Smooth muscle cell of the brain vasculature (primary cell): ENCODE results near the gene BCAR3.

Source experiments
- DNase-seq: peaks from one replicate; pipeline ENCODE4 v3.0.0-alpha.2; 2012; ENCODE audit warnings: low read depth, low spot score

BCAR3 gene

DNA sequence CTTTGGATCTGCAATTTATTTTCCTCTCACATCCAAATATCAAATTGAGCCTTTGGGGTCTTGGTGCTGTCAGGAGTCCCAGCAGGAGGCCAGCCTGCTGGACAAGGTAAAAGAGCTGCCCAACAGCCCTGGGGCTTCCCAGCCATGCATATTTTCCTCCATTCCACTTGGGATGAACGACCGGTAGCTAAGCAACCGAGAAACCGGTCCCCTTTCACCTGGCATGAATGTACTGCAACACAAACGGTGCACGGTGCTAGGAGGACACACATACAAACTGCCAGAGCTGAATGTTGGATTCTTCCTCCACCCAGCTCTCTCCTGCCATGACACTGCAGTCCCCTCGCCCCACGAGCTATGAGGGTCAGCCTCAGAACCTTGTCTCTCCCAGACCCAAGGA lies 42.7 kb downstream of the BCAR3 start:
- DNase-seq = no peak

DNA sequence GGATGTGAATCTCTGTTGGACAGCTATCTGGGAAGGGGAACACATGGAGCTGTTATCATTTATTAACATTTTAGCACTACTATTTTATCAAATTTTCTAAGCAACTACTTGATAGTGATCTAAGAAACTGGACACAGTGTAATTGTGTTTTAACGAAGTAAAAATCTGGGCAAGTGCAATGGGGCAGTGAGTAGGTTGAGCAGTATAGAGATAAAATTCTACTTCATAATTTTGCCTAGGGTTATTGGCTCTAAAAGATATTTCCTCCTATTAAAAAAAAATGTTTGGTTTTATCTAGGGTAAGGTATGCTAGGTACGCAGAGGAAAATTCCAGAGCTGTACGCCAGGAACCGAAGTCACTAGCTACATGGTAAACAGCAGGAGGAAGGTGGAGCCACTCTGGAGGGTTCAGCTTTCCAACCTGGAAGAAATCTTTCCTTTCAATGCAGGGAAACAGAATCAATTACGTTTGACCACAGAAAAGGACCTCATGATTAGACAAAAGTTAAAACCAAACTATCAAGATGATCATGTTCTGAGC lies 43.3 kb downstream of the BCAR3 start:
- no peak for DNase-seq

- DNase-seq = no peak
Observed at GRCh38 chr1:93636712-93637111, 44.9 kb downstream of the BCAR3 start.

DNA sequence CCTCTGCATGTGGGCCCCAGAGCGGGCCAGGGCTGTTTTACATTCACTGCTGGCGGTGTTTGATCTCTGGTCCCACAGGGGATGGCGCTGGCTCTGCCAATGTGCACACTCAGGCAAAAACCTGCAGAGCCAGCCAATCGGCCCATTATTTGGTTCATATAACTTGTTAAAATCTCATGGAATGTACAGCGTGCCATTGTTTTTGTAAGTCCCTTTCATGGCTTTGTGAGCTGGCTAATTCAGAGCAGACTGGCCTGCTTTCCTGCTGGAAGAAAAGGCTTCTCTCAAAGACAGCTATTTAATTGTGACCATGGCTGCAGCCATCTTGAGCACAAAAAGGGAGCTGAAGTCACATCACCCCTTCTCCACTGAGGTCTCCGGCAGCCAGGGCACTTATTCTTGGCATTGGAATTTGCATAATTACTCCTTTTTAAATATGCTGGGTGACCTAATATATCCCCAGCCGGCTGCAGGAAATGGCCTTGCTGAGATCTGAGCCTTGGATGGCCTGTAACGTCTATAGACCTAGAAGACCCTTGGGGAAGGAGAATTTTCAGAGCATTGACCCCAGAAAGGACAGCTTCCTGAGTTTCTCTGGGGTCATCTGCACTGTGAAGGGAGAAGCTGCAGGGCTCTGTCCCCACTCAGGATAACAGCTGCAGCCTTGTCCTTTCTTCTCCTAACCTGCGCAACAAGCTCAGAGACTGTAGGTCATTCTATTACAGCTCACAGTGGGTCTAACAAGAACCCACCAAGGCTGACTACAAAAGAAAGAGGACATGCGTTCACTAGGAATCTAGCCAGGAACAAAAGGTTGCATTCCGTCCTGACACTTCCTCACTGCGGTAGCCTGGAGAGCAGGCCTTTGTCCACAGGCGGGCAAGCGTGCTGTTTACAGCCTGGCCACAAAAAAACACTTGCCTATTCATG lies 45.8 kb downstream of the BCAR3 start:
- peak; percentile 62 for DNase-seq

- no peak for DNase-seq
Observed at GRCh38 chr1:93633313-93633712, 48.3 kb downstream of the BCAR3 start.

- no peak for DNase-seq
Observed at GRCh38 chr1:93631626-93632365, 49.8 kb downstream of the BCAR3 start.

GRCh38 chr1:93630168-93630567 lies 51.5 kb downstream of the BCAR3 start:
- DNase-seq = no peak

DNA sequence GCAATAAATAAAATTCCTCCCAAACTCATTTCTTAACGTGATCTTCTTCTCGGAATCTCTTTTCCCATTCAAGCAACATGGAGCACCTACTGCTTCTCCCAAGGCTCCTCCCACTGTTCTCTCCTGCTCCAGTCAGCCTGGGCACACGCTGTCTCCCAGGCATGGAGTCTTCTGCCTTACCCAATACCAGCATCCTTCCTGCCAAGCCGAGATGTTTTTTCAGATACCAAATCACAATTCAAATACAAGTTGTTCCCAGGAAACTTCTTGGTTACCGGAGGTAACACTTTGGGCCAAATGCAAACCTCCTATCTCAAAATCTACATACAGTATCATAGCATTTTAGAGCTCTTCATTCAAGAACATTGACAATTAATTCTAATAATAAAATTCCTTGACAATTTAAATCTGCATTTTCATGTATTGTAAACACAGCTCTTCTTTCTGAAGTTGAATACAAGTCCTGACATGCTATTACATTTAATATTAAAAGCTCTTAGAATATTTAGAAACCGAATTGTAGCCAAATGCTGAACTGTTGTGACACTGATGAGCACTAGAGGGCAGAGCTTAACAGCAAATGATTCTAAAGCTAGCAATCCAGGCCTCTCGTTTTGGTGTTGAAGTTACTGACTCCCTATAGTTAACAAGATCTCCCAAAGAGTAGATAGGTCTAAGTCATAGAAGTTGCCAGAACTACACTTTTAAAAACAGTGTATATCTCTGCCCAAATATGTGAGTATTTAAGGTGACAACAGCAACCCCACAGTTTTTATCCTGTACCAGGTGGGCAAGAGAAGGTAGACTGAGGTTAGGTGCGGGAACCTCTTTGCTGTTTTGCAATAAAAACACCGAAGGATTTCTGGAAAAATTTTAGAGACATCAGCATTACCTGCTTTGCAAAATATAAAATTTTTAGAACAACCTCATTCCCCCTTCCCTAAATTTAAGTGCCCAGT lies 52.3 kb downstream of the BCAR3 start:
- peak; percentile 72 for DNase-seq

- no peak for DNase-seq
Observed at GRCh38 chr1:93628681-93629080, 53.0 kb downstream of the BCAR3 start.

DNA sequence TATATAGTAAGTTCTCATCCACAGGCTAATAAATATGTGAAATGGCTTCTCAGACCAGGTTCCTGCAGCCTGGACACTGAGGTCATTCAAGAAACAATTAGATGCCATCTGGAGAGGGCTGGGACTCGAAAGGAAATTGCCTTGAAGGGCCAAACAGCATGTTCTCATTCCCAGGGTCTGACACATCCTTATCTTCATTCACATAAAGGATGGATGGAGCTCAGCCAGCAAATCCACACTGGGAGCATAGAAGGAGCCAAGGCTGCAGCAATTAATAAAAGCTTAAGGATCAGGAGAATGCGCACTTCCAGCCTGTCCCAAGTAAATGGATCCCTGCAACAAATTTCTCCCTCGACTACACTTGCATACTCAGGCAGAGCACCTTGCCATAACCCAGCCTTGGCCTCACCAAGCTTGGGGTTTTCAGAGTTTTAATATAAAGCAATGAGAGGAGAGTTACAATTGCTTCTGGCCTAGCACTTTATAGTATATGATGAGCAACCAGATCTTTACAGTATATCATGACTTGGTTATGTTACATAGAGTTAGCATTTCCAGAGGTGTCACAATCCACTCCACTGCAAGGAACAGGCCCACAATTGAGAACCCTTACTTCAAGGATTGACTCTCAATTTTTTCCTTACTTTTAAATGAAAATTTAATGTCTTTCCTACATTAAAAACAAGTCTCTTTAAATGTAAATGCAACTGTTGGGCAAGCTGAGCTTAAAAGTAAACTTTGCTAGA lies 55.9 kb downstream of the BCAR3 start:
- no peak for DNase-seq

DNA sequence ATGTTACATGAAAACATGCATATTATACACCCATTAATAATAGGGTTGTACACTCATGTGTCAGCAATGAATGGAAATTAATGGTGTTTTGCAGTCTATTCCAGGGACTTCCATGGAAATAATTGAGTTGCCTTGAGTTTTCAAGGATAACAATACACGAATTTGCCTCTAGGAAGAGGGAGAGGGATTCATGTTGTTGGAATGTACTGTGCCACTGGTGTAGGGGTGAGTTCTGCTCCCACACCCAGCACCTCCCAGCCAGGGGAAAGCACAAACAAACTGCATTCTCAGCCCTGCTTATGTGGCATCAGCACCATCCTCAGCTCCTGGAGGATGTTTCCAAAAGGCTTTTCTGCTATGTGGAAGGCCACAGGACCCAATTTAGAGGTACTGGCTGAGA lies 57.8 kb downstream of the BCAR3 start:
- no peak for DNase-seq

GRCh38 chr1:93623436-93623835 lies 58.2 kb downstream of the BCAR3 start:
- DNase-seq = no peak

DNA sequence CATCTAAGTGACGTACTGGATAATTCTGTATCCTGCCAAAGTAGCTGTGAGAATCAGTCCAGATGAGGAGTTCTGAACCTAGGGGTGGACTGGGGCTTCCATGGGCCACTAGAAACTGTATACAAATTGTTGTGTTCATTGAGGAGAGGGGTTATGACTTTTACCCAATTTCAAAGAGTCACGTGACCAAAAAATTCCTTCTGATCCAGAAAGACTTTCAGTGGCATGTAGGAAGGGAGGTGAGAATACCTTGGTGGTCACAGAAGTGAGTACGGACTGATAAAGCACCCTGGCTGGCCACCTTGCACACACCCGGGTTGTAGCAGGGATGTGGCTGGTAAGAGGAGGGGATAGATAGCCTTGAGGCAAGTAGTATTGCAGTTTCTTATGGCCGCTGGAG lies 60.4 kb downstream of the BCAR3 start:
- DNase-seq = no peak

GRCh38 chr1:93620841-93621210 lies 60.8 kb downstream of the BCAR3 start:
- no peak for DNase-seq

DNA sequence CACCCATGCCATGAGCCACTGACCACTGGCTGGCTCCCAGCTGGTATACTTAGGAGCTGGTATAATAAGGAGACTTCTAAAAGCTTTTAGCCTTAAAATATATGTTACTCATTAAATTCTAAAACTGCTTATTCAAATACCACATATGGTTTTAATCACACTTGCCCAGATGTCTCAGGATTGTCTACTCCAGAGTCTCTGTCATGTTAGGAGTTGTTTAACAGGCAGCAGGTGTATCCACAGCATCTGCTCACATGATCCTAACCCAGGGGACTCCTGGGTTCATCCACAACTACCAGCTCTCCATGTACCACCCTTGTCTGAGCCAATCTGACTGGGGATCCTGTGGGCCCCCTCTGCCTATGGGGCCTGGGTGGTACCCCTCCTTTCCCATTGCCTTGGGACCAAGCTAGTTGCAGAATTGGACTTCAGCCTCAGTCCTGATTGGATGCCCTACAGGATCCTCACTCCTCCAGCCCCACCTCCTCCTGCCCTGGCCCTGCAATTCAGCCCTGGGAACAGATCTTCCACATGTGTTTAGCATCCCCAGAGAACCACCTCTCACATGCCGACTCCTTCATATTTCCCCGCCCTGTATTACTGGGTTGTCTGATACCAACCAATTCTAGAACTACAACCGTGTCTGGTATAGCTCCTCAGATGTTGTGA lies 61.3 kb downstream of the BCAR3 start:
- no peak for DNase-seq

- DNase-seq = no peak
Observed at GRCh38 chr1:93619507-93620171, 62.0 kb downstream of the BCAR3 start.

GRCh38 chr1:93617670-93618499 lies 63.8 kb downstream of the BCAR3 start:
- no peak for DNase-seq

GRCh38 chr1:93616996-93617669 lies 64.5 kb downstream of the BCAR3 start:
- no peak for DNase-seq
